ENCODE data around the gene NR1D1. TPM values are rescaled to one million over a fixed set of nuclear protein-coding genes. Genes with fewer than 3 reads are reported as not detected.

The NR1D1 gene
- total and polyA plus RNA-seq, 2 experiments from 2014 or later: 2.4 to 5.4 TPM

DNA sequence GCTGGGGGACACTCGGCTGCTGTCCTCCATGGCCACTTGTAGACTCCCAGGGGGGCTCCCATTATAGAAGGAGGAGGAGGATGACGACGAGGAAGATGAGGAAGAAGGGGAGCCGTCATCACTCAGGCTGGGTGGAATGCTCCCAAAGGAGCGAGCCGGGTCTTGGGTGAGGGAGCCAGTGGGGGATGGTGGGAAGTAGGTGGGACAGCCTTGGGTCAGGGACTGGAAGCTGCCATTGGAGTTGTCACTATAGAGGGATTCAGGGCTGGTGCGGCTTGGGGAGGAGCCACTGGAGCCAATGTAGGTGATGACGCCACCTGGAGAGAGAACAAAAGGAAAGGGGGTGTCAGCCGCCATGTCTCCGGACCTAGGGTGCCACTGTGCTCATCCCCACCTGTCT is 3.3 kb downstream of the NR1D1 start:
- no peak overlapping the region for H2AFZ ChIP-seq
- peaks cover 28% of the 10 kb centered on the region for H3K79me2 ChIP-seq (ENCODE audit: insufficient read depth)
- no peaks in the 10 kb centered on the region for H4K20me1 ChIP-seq (ENCODE audit: insufficient read depth)
- peak overlapping the region; percentile 91 for H3K4me2 ChIP-seq (ENCODE audit: unreplicated experiment)
- in situ Hi-C loops (cut with MboI): no loop called here
- peaks cover 14% of the 10 kb centered on the region for H3K36me3 ChIP-seq (ENCODE audit: low read depth)
- no peaks in the 10 kb centered on the region for H3K9me3 ChIP-seq (ENCODE audit: low read depth)
- peak overlapping the region; percentile 76; the same call in 1 of the 2 replicates for H3K4me3 ChIP-seq
- peaks cover 23% of the 10 kb centered on the region for H3F3A ChIP-seq (ENCODE audit: insufficient read depth)
- 0 out of 2 replicates have a peak overlapping the region, but pooled peaks have one; percentile 91 for H3K9ac ChIP-seq
- peak overlapping the region; percentile 99; the same call in 1 of the 2 replicates for H3K27ac ChIP-seq
- H3K4me1 ChIP-seq (ENCODE audit: insufficient read depth): peaks cover 48% of the 10 kb centered on the region
- H3K9me2 ChIP-seq (ENCODE audit: insufficient read depth): no peaks in the 10 kb centered on the region
- DNase-seq: no peak
- no peak for TF ChIP-seq EZH2phosphoT487 (IDR thresholded peaks at IDR 0.05; ENCODE audit: insufficient read depth, low read depth)
- no peak for TF ChIP-seq EZH2 (IDR thresholded peaks at IDR 0.05; ENCODE audit: insufficient read depth, poor library complexity, severe bottlenecking)
- WGBS, 2 experiments (ENCODE audit: low coverage in 1 of 2, low lambda C conversion rate in 2 of 2, missing lambda C conversion rate in 2 of 2): 45 to 56% methylated on average over 10 of the region's 10 CpGs
- H3K27me3 ChIP-seq (replicated peaks; ENCODE audit: insufficient read depth): no peaks in the 10 kb centered on the region

- peaks cover 28% of the 10 kb centered on the region for H3K79me2 ChIP-seq (ENCODE audit: insufficient read depth)
- H3K4me3 ChIP-seq: no peak overlapping the region
- no peaks in the 10 kb centered on the region for H4K20me1 ChIP-seq (ENCODE audit: insufficient read depth)
- H3K4me2 ChIP-seq (ENCODE audit: unreplicated experiment): no peak overlapping the region
- peaks cover 14% of the 10 kb centered on the region for H3K36me3 ChIP-seq (ENCODE audit: low read depth)
- H3K27me3 ChIP-seq (replicated peaks; ENCODE audit: insufficient read depth): no peaks in the 10 kb centered on the region
- H3K9me3 ChIP-seq (ENCODE audit: low read depth): no peaks in the 10 kb centered on the region
- in situ Hi-C loops (cut with MboI): no loop called here
- TF ChIP-seq EZH2 (IDR thresholded peaks at IDR 0.05; ENCODE audit: insufficient read depth, poor library complexity, severe bottlenecking): no peak
- no peak for TF ChIP-seq EZH2phosphoT487 (IDR thresholded peaks at IDR 0.05; ENCODE audit: insufficient read depth, low read depth)
- no peak overlapping the region for H2AFZ ChIP-seq
- H3F3A ChIP-seq (ENCODE audit: insufficient read depth): peaks cover 18% of the 10 kb centered on the region
- H3K9ac ChIP-seq: no peak overlapping the region
- peak; percentile 33 for DNase-seq
- no peak overlapping the region for H3K27ac ChIP-seq
- H3K9me2 ChIP-seq (ENCODE audit: insufficient read depth): no peaks in the 10 kb centered on the region
- peaks cover 42% of the 10 kb centered on the region for H3K4me1 ChIP-seq (ENCODE audit: insufficient read depth)
- 69 to 71% methylated on average over 22 to 23 of the region's 23 CpGs for WGBS, 2 experiments (ENCODE audit: low coverage in 1 of 2, low lambda C conversion rate in 2 of 2, missing lambda C conversion rate in 2 of 2)
Measured at GRCh38 chr17:40095944-40096791, 4.2 kb downstream of the NR1D1 start.

GRCh38 chr17:40095351-40095943 is 4.9 kb downstream of the NR1D1 start:
- Histone ChIP-seq H3K27me3 (replicated peaks; ENCODE audit: insufficient read depth) (no peaks in the 10 kb centered on the region), H3K9me2 (ENCODE audit: insufficient read depth) (no peaks in the 10 kb centered on the region), H3K36me3 (ENCODE audit: low read depth) (peaks cover 14% of the 10 kb centered on the region), H3K4me1 (ENCODE audit: insufficient read depth) (peaks cover 42% of the 10 kb centered on the region), H4K20me1 (ENCODE audit: insufficient read depth) (no peaks in the 10 kb centered on the region), H3K27ac (no peak overlapping the region), H3F3A (ENCODE audit: insufficient read depth) (peaks cover 14% of the 10 kb centered on the region), H2AFZ (no peak overlapping the region), H3K9me3 (ENCODE audit: low read depth) (no peaks in the 10 kb centered on the region), H3K4me3 (no peak overlapping the region), H3K9ac (no peak overlapping the region), H3K4me2 (ENCODE audit: unreplicated experiment) (no peak overlapping the region), H3K79me2 (ENCODE audit: insufficient read depth) (peaks cover 28% of the 10 kb centered on the region)
- in situ Hi-C loops (cut with MboI): no loop called here
- TF ChIP-seq EZH2phosphoT487 (IDR thresholded peaks at IDR 0.05; ENCODE audit: insufficient read depth, low read depth) (no peak), EZH2 (IDR thresholded peaks at IDR 0.05; ENCODE audit: insufficient read depth, poor library complexity, severe bottlenecking) (no peak)
- WGBS, 2 experiments (ENCODE audit: low coverage in 1 of 2, low lambda C conversion rate in 2 of 2, missing lambda C conversion rate in 2 of 2): 75% methylated on average over 17 of the region's 17 CpGs
- no peak for DNase-seq

GRCh38 chr17:40094874-40095273 is 5.5 kb downstream of the NR1D1 start:
- DNase-seq: no peak
- H3K9me3 ChIP-seq (ENCODE audit: low read depth): no peaks in the 10 kb centered on the region
- peaks cover 14% of the 10 kb centered on the region for H3F3A ChIP-seq (ENCODE audit: insufficient read depth)
- H3K27me3 ChIP-seq (replicated peaks; ENCODE audit: insufficient read depth): no peaks in the 10 kb centered on the region
- peaks cover 14% of the 10 kb centered on the region for H3K36me3 ChIP-seq (ENCODE audit: low read depth)
- H3K9ac ChIP-seq: no peak overlapping the region
- H3K79me2 ChIP-seq (ENCODE audit: insufficient read depth): peaks cover 25% of the 10 kb centered on the region
- no peaks in the 10 kb centered on the region for H3K9me2 ChIP-seq (ENCODE audit: insufficient read depth)
- in situ Hi-C loops (cut with MboI): no loop called here
- no peak overlapping the region for H3K4me2 ChIP-seq (ENCODE audit: unreplicated experiment)
- no peak overlapping the region for H3K27ac ChIP-seq
- TF ChIP-seq EZH2 (IDR thresholded peaks at IDR 0.05; ENCODE audit: insufficient read depth, poor library complexity, severe bottlenecking): no peak
- TF ChIP-seq EZH2phosphoT487 (IDR thresholded peaks at IDR 0.05; ENCODE audit: insufficient read depth, low read depth): no peak
- no peak overlapping the region for H3K4me3 ChIP-seq
- 90 to 92% methylated on average over 14 of the region's 14 CpGs for WGBS, 2 experiments (ENCODE audit: low coverage in 1 of 2, low lambda C conversion rate in 2 of 2, missing lambda C conversion rate in 2 of 2)
- no peaks in the 10 kb centered on the region for H4K20me1 ChIP-seq (ENCODE audit: insufficient read depth)
- H2AFZ ChIP-seq: no peak overlapping the region
- H3K4me1 ChIP-seq (ENCODE audit: insufficient read depth): peaks cover 42% of the 10 kb centered on the region
